HG03442 (cell line): Measurements from ENCODE around the gene COL16A1.

Experiments used
- ATAC-seq: cut with Tn5 transposase; IDR thresholded peaks from one replicate; pipeline ENCODE4 v1.9.1; 2021; ENCODE audit warnings: mild to moderate bottlenecking, moderate library complexity; ENCODE audit not compliant: unreplicated experiment

COL16A1 gene

GRCh38 chr1:31733389-31734219, 29.8 kb upstream of the COL16A1 start:
- no peak for ATAC-seq

GRCh38 chr1:31732751-31733289, 29.0 kb upstream of the COL16A1 start:
- no peak for ATAC-seq

GRCh38 chr1:31732343-31732742, 28.5 kb upstream of the COL16A1 start:
- no peak for ATAC-seq

GRCh38 chr1:31731049-31731565, 27.3 kb upstream of the COL16A1 start:
- ATAC-seq = no peak

- ATAC-seq = no peak
Observed at GRCh38 chr1:31730336-31731048, 26.7 kb upstream of the COL16A1 start.

- no peak for ATAC-seq
Observed at GRCh38 chr1:31727849-31728248, 24.0 kb upstream of the COL16A1 start.

- no peak for ATAC-seq
Observed at GRCh38 chr1:31727195-31727594, 23.4 kb upstream of the COL16A1 start.

GRCh38 chr1:31726715-31727114, 22.9 kb upstream of the COL16A1 start:
- ATAC-seq = no peak

- no peak for ATAC-seq
Observed at GRCh38 chr1:31725777-31726535, 22.1 kb upstream of the COL16A1 start.

GRCh38 chr1:31725134-31725533, 21.3 kb upstream of the COL16A1 start:
- ATAC-seq = no peak

- ATAC-seq = no peak
Observed at GRCh38 chr1:31723828-31724359, 20.1 kb upstream of the COL16A1 start.

GRCh38 chr1:31718327-31718897, 14.6 kb upstream of the COL16A1 start:
- ATAC-seq = no peak

- no peak for ATAC-seq
Observed at GRCh38 chr1:31717341-31717740, 13.5 kb upstream of the COL16A1 start.

GRCh38 chr1:31715873-31716220, 12.0 kb upstream of the COL16A1 start:
- ATAC-seq = no peak

- peak; percentile 41 for ATAC-seq
Observed at GRCh38 chr1:31715087-31715872, 11.5 kb upstream of the COL16A1 start.

- no peak for ATAC-seq
Observed at GRCh38 chr1:31714442-31715086, 10.7 kb upstream of the COL16A1 start.

- no peak for ATAC-seq
Observed at GRCh38 chr1:31712630-31713029, 8.8 kb upstream of the COL16A1 start.

GRCh38 chr1:31712068-31712467, 8.3 kb upstream of the COL16A1 start:
- ATAC-seq = no peak

- no peak for ATAC-seq
Observed at GRCh38 chr1:31708324-31708723, 4.5 kb upstream of the COL16A1 start.
